Stimulated activated CD8-positive, alpha-beta memory T cell treated with anti-CD3 and anti-CD28 coated beads, Interleukin-12 subunit alpha, Interleukin-12 subunit beta, amount 100 ng/mL, for 24 hours (primary cell): ENCODE data around the gene GALNS.

Source experiments
- DNase-seq: peaks from one replicate; pipeline ENCODE4 v3.0.0-alpha.2; 2020; ENCODE audit errors: extremely low read depth

Gene GALNS

DNA sequence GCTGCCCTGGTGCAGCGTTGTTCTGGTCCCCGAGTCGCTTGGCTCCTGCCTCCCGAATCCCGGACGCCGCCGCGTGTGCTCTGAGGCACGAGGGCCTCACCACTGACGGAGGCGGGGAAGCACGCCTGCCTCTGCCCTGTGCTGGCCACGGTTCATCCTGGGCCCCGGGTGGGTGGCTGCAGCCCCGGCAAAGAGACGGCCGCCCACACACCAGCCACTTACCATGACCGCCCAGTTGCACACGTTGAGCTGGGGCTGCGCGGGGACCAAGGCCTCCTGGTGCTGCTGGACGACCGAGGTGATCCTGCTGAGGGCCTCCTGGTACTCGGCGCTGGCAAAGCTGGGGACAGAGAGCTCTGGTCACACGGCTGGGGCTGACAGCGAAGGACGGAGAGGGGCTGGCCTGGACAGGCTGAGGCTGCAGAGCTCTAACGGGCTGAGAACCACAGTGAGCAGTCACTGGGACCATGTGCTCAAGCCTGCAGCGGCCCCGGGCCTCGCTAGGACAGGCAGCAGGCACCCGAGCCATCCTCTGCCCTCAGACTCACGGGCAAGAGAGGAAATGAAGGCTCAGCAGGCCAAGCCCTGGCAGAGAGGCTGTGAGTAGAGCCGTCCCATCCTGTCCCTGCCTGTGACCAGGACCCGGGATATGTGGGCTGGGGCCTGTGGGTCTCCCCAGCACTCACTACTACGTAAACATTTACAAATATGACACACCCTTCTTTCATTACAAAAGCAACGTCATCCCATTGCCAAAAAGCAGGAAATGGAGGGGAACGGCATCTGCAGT, 38.8 kb downstream of the GALNS start:
- no peak for DNase-seq

- no peak for DNase-seq
These were observed 39.8 kb downstream of the GALNS start for GRCh38 chr16:88816736-88817535.

GRCh38 chr16:88815901-88816589, 40.7 kb downstream of the GALNS start:
- no peak for DNase-seq

DNA sequence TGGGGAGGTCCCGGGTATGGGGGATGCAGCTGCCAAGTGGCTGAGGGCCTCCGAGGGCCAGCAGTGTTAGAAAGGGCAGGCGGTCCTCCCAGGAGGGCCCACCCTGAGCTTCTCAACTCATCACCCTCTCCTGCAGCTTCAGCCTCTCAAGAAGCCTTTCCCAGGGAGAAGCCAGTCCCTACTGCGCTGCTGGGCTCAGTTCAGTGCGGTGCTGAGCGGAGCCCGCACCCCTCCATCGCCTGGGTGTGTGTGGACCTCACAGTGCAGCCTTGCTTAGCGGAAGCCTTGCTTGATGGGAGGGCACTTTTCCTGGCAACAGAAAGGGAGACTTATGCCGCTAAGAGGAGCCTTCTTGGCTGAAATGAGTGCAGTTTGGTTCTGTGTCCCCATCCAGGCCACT, 41.5 kb downstream of the GALNS start:
- DNase-seq: no peak

DNA sequence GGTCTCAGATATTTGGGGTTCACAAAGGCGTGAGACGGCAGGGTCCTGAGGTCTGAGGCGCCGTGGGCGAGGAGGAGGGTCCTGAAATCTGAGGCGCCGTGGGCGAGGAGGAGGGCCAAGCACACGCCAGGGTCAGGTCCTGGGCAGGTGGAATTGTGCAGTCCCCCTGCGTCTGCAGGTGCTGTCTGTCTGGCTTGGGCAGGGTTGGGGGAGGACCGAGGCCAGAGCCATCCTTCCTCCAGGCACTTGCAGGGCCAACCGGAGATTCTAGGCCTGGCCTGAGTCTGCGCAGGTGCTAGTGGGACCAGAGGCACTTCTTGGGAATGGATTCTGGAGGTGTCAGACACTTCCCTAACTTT, 42.6 kb downstream of the GALNS start:
- DNase-seq: no peak

DNA sequence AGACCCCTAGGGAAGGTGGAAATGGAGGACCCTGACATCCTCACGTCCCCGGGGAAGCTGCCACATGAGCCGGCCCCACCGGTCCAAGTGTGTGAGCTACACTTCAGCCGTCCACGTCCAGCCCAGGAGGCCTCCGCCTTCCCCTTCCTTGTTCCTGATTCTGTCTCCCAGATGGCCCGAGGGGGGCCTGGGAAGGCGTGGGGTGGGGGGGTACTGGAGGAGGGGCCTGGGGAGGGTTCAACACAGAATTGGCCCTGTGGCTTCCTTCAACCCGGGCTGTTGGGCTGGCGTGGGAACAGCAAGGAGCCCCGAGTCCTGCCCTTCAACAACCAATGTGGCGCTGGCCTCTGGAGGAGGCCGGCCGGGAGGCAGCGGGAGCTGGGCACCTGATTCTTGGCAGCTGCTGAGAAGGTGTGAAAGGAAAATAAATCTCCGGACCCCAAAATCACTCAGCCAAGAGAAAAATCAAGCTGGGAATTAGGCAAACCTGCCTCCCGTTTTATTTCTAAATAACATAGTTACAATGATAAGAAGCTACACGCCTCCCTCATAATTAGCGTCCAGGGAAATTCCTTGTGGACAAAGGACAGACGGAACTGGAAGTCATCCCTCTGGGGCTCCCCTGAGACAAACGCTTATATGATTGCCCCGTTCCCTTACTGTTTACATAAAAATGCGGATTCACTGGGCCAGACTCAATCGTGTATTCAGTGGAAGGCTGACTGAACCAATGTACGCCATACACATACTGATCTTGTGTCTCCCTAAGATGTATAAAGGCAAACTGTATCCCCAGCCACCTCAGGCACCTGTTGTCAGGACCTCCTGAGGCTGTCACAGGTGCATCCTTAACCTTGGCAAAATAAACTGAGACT, 43.2 kb downstream of the GALNS start:
- no peak for DNase-seq

GRCh38 chr16:88812513-88813268, 44.1 kb downstream of the GALNS start:
- no peak for DNase-seq

- DNase-seq: peak; percentile 87
These were observed 44.8 kb downstream of the GALNS start, which contains the start of gene APRT for GRCh38 chr16:88811769-88812512. APRT (minus strand) TSS chr16:88811928; CDS start chr16:88811899, 29 bp downstream.

DNA sequence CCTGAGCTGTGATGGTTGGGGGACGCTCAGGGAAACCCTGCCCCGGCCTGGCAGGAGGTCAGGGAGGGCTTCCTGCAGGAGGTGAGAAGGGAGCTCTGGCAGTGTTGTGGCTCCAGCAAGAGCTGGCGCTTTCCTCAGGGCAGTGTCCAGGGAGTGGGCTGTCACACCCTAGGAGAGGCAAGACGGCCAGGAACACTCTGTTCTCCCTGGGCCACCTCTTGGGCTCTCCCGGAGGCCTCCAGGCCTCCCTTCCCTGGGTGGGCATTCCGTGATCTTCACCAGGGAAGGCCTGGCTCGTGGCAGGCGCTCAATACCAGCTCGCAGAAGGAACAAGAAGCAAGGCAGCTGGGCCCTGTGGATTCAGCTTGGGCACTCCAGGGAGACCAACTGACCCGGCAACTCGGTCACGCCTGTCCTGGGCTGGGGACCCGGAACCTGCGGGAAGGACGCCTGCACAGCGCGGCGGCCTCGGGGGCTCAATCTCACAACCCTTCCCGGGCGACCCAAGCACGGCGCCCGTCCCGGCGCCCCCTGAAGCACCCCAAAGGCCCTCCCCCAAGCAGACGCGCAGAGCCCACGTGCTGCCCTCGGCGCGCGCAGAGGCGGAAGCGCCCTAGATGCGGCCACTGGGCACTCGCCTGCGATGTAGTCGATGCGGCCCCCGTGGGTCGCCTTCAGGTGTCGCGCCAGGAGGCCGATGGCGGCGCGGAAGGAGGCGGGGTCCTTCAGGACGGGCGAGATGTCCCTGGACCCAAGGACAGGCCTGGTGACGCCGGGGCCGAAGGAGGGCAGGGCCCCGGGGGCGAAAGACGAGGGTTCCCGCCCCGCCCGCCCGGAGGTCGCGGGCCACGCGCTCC, 45.6 kb downstream of the GALNS start:
- DNase-seq: no peak

DNA sequence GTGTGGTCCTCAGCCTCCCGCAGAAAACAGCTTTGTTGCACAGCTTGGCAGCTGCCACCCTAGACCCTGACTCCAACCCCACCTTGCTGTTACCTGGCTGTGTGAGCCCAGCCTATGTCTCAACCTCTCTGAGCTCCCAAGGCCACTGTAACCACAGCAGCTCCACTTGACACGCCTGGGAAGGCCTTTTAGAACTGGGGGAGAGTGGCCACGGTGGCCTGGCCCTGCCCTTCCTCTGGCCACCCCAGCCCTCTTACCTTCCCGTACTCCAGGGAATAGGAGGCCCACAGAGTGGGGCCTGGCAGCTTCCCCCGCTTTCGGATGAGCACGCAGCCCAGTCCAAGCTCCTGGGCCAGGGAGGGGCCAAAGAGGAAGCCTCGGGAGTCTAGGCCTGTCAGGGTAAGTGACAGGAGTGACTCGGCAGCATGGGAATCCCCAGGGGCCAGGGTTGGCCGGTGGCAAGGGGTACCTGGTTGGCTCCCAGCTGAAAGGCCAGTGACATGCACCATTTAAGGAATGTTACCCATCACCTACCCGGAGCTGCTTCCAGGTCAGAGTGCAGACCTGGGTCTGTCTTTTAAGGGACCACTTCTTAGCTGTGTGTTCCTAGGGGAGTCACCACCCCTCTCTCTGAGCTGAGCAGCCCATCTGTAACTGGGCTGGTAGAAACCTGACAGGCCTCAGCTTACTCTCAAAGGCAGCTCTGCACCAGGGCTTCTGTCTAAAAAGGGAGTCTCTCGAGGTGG, 46.4 kb downstream of the GALNS start:
- DNase-seq: no peak

- no peak for DNase-seq
These were observed 47.0 kb downstream of the GALNS start for GRCh38 chr16:88809676-88810165.

DNA sequence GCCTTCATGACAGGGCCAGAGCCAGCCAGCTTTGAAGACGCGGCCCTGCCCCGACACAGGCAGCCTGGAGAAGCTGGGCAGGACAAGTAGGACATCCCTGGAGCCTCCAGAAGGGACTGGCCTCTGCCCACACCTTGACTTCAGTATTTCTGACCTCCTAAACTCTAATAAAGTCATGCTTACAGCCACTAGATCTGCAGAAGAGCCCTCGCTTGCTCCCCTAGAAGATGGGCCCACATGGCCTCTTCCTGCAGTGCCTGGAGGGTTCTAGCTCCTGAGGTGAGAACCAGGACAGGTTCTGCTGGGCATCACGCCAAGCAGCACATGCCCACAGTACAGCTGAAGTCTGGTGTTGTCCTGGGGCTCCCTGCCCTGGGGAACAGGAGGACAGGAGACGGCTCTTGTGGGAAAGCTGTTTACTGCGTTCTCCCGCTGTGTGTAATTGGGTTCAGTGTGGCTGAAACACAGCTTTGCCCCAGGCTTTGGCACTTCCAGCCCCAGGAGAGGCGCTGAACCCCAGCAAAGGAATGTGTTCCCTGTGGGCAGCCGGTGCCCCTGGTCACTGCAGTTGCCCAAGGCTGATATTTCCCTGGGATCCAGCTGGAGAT, 47.6 kb downstream of the GALNS start:
- DNase-seq: no peak

DNA sequence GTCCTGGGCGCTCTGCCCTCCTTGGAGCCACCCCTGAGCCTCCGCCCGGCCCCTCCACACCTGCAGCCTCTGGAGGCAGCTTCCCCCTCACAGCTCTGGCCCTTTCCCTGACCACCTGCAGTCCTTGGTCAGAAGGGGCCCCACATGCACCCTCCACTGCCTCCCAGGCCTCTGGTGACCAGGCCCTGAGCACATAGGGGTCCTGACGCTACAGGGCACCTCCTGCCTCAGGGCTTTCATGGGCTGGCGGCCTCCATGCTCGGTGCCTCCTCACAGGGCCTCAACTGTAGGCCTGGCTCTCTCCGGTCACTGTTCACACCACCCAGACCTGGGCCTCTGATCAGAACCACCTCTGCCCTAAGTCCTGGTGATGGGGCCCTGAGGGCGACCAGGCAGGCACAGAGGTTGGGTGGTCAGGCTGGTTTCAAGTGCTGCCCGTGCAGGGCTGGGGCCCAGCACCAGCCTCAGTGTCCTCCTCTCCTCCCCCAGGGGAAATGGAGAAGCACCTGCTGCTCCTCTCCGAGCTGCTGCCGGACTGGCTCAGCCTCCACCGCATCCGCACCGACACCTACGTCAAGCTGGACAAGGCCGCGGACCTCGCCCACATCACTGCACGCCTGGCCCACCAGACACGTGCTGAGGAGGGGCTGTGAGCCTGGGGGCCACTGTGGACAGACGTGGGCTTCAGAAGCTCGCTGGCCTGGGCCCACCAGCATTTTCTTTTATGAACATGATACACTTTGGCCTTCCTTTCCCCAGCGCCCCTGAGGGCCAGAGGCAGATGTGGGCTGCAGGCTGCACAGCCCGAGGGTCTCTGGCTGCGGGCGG, 48.9 kb downstream of the GALNS start:
- no peak for DNase-seq

DNA sequence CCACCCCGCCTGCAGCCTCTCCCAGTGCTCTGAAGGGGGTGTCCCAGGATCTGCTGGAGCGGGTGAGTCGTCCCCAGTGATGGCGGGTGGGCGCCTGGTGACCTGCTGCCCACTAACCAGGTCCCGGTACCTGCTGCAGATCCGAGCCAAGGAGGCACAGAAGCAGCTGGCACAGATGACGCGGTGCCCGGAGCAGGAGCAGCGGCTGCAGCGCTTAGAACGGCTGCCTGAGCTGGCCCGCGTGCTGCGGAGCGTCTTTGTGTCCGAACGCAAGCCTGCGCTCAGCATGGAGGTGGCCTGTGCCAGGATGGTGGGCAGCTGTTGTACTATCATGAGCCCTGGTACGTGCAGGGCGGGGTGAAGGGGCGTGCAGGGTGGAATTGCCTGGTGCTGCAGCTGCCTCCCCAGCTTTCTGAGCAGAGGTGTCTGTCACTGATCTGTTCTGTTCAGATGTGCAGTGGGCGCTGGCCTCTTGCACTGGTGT, 49.6 kb downstream of the GALNS start:
- no peak for DNase-seq

DNA sequence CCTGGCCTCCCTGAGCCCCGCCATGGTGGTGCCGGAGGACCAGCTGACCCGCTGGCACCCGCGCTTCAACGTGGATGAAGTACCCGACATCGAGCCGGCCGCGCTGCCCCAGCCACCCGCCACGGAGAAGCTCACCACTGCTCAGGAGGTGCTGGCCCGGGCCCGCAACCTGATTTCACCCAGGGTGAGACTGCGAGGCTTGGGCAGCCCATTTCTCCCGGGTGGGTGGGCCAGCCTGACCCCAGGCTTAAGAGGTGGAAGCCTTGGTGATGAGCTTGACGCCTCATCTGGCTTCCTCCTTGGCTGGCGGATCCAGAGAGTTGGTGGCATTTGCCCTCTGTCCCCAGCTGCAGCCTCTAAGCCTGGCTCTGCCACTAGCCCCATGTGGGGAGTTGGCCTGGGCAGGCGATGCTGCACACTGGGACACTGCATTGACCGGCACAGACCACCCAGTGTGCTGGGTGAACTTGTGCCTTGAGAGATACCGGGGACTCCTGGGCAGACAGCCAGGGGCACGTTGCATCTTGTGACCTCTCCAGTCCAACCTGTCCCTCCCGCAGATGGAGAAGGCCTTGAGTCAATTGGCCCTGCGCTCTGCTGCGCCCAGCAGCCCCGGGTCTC, 50.1 kb downstream of the GALNS start:
- no peak for DNase-seq

GRCh38 chr16:88805887-88806393, 50.8 kb downstream of the GALNS start:
- no peak for DNase-seq
